ENCODE measurements around the gene ULK1. TPM values are rescaled to one million over a fixed set of nuclear protein-coding genes. Genes with fewer than 3 reads are reported as not detected.

ULK1 gene
- total RNA-seq, 4 donors from 2014 or later: 9.1 to 55.0 (median 19.5) TPM

DNA sequence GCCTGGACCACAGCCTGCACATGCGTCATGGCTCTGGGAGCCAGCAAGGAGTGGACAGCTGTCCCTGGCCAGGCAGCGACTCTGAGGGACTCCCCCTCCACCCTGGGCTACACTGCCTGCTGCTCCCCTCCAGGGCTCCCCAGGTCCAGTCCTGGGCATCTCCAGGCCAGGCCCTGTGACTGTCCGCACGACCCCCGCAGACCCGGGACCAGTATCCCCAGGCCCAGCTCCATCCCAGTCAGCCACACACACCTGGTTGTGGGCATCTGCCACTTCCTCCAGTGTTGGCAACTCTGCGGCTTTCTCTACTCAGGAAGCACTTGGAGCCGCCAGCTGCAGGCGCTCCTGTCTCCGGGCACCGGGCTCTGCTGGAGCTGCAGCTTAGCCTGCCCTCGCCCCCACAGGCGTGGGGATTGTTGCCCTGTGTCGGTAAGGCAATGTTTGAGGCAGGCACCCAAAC lies 2.4 kb downstream of the ULK1 start:
- H3K27ac ChIP-seq: peak overlapping the region; percentile 95 to 99 (median 98)
- intact Hi-C loops (cut with DNase I): loop anchor here (10.0 kb wide), 1 partner anchor 48 kb away; the partner anchor contains the start of gene EP400
- TF ChIP-seq POLR2A (IDR thresholded peaks at IDR 0.05): no peak
- TF ChIP-seq, protein P1, sequence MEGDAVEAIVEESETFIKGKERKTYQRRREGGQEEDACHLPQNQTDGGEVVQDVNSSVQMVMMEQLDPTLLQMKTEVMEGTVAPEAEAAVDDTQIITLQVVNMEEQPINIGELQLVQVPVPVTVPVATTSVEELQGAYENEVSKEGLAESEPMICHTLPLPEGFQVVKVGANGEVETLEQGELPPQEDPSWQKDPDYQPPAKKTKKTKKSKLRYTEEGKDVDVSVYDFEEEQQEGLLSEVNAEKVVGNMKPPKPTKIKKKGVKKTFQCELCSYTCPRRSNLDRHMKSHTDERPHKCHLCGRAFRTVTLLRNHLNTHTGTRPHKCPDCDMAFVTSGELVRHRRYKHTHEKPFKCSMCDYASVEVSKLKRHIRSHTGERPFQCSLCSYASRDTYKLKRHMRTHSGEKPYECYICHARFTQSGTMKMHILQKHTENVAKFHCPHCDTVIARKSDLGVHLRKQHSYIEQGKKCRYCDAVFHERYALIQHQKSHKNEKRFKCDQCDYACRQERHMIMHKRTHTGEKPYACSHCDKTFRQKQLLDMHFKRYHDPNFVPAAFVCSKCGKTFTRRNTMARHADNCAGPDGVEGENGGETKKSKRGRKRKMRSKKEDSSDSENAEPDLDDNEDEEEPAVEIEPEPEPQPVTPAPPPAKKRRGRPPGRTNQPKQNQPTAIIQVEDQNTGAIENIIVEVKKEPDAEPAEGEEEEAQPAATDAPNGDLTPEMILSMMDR (IDR thresholded peaks at IDR 0.05): no peak

DNA sequence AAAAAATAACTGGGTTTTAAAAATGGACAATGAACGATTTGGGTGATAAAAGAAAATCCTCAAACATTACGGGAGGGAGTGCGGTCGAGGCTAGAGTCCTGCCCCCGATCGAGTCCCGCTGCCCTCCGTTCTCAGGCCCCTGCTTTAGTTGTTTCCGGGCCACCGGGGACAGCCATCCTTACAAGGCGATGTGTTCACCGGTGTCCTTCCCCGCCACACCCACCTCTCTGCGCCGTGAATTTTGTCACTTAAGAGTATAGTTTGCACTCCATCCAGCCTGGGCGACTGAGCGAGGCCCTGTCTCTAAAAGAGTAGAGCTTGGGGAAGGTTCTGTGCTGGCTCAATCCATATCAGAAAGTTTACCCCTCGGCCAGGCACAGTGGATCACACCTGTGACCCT lies 2.9 kb downstream of the ULK1 start:
- Histone ChIP-seq H3K36me3 (peaks cover 0 to 24% (median 0%) of the 10 kb centered on the region in 3 donors), H3K4me1 (peaks cover 35 to 76% (median 35%) of the 10 kb centered on the region in 3 donors), H3K4me3 (peak overlapping the region in 2 of 4 donors; percentile 84 to 86), H3K9me3 (no peaks in the 10 kb centered on the region), H3K27ac (peak overlapping the region; percentile 95 to 99 (median 98)), H3K27me3 (no peaks in the 10 kb centered on the region)
- TF ChIP-seq, protein P1 (IDR thresholded peaks at IDR 0.05): no peak
- no peak for TF ChIP-seq POLR2A (IDR thresholded peaks at IDR 0.05)
- DNase-seq: no peak
- intact Hi-C loops (cut with DNase I): loop anchor here (10.0 kb wide), 1 partner anchor 48 kb away; the partner anchor contains the start of gene EP400
- 73 to 89% methylated on average over 17 of the region's 18 CpGs for WGBS, 2 donors

More for the DNA sequence above, 2.4 kb downstream of the ULK1 start:
- peaks cover 31 to 72% (median 31%) of the 10 kb centered on the region in 3 donors for H3K4me1 ChIP-seq
- H3K36me3 ChIP-seq: peaks cover 0 to 24% (median 0%) of the 10 kb centered on the region in 3 donors
- no peaks in the 10 kb centered on the region for H3K9me3 ChIP-seq
- WGBS, 2 donors: 18% methylated on average over 2 to 3 of the region's 14 CpGs
- DNase-seq: no peak
- H3K4me3 ChIP-seq: peak overlapping the region; percentile 50 to 86 (median 78)
- H3K27me3 ChIP-seq: no peaks in the 10 kb centered on the region

GRCh38 chr12:131897875-131898274 lies 3.5 kb downstream of the ULK1 start:
- Histone ChIP-seq H3K36me3 (peaks cover 0 to 24% (median 0%) of the 10 kb centered on the region in 3 donors), H3K27ac (peak overlapping the region in 2 of 4 donors; percentile 98 to 99), H3K4me3 (no peak overlapping the region), H3K27me3 (no peaks in the 10 kb centered on the region), H3K9me3 (no peaks in the 10 kb centered on the region), H3K4me1 (peaks cover 41 to 82% (median 41%) of the 10 kb centered on the region in 3 donors)
- WGBS, 2 donors: 75 to 85% methylated on average over 8 to 9 of the region's 9 CpGs
- intact Hi-C loops (cut with DNase I): loop anchor here (10.0 kb wide), 1 partner anchor 47 kb away; the partner anchor contains the start of gene EP400
- DNase-seq: no peak
- TF ChIP-seq, protein P1 (IDR thresholded peaks at IDR 0.05): no peak
- TF ChIP-seq POLR2A (IDR thresholded peaks at IDR 0.05): no peak

- H3K27me3 ChIP-seq: no peaks in the 10 kb centered on the region
- peaks cover 39 to 97% (median 49%) of the 10 kb centered on the region in 3 donors for H3K4me1 ChIP-seq
- DNase-seq: no peak
- H3K27ac ChIP-seq: peak overlapping the region in 2 of 4 donors; percentile 8 to 10
- intact Hi-C loops (cut with DNase I): no loop called here
- no peak overlapping the region for H3K4me3 ChIP-seq
- no peaks in the 10 kb centered on the region for H3K9me3 ChIP-seq
- 67% methylated on average over 3 of the region's 6 CpGs; no CpG with 5 or more reads in 1 of the 2 donors for WGBS, 2 donors
- no peak for TF ChIP-seq POLR2A (IDR thresholded peaks at IDR 0.05)
- TF ChIP-seq, protein P1 (IDR thresholded peaks at IDR 0.05): no peak
- H3K36me3 ChIP-seq: peaks cover 0 to 24% (median 0%) of the 10 kb centered on the region in 3 donors
These were observed 6.0 kb downstream of the ULK1 start for GRCh38 chr12:131900397-131900796.

All from esophagus squamous epithelium (tissue), 5 donors.